Measurements from ENCODE around the gene RTN1.

GRCh38 chr14:59600211-59600945 lies 270.2 kb downstream of the RTN1 start:
- TF ChIP-seq POLR2A (IDR thresholded peaks at IDR 0.05) (no peak), POLR2AphosphoS5 (IDR thresholded peaks at IDR 0.05) (no peak), EP300 (IDR thresholded peaks at IDR 0.05) (no peak)
- TF ChIP-seq, protein P1, sequence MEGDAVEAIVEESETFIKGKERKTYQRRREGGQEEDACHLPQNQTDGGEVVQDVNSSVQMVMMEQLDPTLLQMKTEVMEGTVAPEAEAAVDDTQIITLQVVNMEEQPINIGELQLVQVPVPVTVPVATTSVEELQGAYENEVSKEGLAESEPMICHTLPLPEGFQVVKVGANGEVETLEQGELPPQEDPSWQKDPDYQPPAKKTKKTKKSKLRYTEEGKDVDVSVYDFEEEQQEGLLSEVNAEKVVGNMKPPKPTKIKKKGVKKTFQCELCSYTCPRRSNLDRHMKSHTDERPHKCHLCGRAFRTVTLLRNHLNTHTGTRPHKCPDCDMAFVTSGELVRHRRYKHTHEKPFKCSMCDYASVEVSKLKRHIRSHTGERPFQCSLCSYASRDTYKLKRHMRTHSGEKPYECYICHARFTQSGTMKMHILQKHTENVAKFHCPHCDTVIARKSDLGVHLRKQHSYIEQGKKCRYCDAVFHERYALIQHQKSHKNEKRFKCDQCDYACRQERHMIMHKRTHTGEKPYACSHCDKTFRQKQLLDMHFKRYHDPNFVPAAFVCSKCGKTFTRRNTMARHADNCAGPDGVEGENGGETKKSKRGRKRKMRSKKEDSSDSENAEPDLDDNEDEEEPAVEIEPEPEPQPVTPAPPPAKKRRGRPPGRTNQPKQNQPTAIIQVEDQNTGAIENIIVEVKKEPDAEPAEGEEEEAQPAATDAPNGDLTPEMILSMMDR (IDR thresholded peaks at IDR 0.05): no peak

All from suprapubic skin (tissue), 4 donors.